ENCODE measurements around the gene WDR48.

The WDR48 gene

DNA sequence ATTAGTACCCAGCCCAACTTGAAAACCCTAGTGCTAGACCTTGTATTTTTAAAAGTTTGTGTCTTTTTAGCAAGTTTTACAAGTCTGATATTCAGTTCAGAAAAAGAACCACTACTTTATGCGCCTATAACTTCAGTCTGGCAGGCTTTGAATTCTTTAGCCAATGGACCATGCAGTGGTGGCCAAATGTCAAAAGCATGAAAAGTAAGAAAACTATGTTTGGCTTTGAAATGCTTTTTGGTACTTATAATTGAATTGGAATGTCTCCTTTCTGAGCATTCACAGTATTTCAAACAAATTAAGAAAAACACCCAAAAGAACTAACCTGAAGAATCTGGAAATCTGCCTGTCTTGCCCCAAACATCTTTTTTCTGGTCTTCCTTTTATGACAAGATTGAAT, 12.8 kb downstream of the WDR48 start:
- no peak for DNase-seq

DNA sequence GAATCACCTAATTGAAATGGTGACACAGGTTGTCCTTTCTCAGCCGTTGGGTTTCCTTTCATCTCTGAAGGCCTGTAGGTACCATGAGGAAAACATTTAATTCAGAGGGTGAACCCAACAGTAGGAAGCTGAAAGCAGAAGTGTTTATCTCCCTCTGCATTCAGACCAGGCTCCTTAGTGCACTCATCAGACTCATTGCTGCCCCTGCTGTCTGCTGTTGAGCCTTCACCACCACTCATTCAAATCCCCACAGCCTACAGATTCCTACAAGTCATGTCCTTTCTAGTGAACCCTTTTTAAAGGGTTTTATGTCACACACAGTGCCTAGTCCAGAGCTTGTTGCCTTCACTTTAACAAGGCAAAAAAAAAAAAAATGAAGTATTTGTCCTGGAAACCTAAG, 13.4 kb downstream of the WDR48 start:
- DNase-seq: no peak

DNA sequence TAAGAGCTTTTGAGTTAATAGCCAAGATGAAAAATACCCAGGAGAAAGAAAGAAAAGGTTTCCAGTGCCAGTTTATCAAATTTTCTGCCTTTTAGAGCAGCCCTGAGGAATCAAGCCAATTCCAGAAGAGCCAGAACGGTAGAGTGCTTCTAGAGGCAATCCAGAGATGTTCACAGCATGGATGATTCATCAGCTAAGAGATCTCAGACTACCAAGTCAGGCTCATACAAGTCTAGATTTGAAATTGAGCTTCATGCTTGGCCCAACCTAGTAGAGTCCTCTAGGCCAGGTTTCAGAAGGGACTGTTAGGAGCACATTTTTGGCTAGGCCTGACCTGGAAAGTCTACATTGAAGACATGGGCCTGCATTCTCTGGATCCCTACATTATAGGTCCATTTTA, 15.5 kb downstream of the WDR48 start:
- DNase-seq: no peak

- DNase-seq: no peak
These were observed 16.7 kb downstream of the WDR48 start for GRCh38 chr3:39068556-39068955.

GRCh38 chr3:39075910-39076309, 24.1 kb downstream of the WDR48 start:
- DNase-seq: no peak

DNA sequence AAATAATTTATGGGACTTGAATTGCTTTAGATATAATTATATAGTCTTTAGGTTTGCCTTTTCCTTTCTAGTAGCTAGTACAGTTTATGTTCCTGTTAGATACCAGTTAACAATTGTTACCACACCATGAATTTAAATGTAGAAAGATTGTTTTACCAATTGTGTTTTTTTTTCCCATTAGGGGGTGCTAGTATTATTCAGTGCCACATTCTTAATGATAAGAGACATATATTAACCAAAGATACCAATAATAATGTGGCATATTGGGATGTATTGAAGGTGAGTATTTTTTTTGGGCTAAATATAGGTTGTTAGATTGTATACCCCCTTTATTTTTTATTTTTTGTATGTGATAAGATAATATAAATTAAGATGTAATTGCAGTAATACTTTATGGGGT, 27.7 kb downstream of the WDR48 start:
- DNase-seq: no peak

DNA sequence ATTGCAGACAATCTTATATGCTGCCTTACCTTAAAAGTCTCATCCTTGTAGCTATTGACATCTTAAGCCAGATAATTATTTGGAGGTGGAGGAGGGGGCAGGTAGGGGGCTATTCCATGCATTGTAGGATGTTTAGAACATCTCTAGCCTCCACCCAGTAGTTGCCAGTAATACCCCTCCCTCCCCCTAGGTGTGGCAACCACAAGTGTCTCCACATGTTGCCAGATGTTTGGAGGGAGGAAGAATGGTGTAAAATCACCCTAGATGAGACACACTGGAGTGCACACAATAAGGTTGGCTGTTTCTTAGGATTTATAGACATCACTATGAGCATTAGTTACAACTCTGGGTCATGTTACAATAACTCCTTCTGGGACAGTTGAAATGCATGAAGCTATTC, 28.2 kb downstream of the WDR48 start:
- no peak for DNase-seq

DNA sequence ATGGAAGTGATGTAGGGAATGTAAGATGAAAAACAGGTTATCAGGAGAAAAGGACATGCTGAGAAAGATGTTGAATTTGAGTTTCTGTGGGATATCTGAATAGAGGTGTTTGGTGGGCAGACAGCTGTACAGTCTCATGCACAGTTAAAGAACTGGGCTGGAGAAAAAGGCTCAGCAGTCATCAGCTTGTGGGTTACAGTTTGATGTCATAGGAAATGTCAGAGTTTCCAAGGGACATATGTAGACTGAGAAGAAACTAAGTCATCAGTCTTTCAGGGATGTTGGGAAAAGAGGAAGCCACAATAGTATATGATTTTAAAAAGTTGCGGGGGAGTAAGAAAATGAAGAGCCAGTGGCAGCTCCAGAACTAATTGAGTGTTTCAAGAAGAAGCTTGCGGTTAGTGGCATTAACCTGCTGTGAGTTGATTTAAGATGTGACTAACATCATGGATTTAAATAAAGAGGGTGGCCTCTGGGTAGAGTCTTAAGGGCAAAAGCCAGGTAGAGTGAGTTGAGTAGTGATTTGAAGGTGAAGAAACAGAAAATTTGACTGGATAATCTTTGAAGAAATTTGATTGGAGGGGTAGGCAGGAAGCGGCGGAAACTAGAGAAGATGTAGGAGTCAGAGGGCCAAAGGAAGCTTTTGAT, 31.0 kb downstream of the WDR48 start:
- DNase-seq: no peak

GRCh38 chr3:39086144-39086543, 34.3 kb downstream of the WDR48 start:
- DNase-seq: no peak

- DNase-seq: no peak
These were observed 36.6 kb downstream of the WDR48 start for GRCh38 chr3:39088456-39088855.

DNA sequence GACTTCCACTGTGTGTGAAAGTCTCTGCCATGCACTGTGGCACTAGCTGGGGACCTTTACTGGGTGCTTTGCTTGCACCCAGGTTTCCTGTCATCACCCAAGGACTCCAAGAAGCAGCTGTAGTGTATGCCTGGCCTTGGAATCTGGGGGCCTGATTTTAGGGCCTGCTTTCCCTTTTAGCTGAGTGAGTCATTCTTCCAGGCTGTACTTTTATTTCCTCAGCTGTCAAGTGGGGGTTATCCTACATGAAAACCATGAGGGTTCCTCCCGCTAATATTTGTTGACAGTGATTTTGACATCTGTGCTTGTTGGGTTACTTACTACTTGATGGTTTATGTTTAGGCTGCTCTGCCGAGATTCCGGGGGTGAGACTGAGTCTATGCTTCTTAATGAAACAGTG, 37.1 kb downstream of the WDR48 start:
- DNase-seq: no peak

- no peak for DNase-seq
These were observed 39.1 kb downstream of the WDR48 start for GRCh38 chr3:39090922-39091321.

- no peak for DNase-seq
These were observed 43.2 kb downstream of the WDR48 start for GRCh38 chr3:39094851-39095677.

DNA sequence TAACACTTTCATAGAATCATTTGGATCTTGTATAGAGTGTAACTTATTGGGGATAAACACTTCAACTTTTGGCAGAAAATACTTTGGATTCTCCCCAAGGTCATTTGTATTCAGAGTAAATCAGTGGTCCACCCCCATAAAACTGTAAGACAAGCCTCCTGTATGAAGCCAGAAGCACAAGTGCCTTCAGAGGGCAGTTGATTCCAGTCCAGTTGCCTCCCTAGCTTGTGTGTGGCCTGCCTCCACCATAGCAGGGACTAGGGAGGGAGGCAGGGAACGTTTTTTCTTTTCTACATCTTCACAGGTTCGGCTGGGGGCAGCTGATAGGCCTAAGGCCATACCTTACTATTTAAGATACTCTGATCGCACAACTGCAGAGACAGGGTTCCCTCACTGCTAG, 44.0 kb downstream of the WDR48 start:
- DNase-seq: no peak

DNA sequence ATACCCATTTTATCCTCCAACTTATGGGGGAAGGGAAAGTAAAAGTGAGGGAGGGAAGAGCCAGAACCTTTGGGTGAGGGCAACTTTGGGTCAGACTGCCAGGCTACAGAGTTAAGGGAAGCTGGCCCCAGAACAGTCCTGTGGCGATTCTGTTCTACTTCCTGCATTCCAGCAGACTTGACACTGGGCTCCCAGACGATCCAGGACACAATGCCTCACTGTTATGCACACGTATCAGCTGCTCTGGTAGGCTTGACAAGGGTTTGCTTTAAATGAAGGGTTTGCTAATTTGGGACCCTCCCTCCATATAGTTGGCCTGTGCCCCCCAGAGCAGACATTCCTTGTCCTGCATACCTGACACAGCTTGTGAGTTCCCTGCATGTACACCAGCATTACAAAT, 45.0 kb downstream of the WDR48 start:
- DNase-seq: no peak

DNA sequence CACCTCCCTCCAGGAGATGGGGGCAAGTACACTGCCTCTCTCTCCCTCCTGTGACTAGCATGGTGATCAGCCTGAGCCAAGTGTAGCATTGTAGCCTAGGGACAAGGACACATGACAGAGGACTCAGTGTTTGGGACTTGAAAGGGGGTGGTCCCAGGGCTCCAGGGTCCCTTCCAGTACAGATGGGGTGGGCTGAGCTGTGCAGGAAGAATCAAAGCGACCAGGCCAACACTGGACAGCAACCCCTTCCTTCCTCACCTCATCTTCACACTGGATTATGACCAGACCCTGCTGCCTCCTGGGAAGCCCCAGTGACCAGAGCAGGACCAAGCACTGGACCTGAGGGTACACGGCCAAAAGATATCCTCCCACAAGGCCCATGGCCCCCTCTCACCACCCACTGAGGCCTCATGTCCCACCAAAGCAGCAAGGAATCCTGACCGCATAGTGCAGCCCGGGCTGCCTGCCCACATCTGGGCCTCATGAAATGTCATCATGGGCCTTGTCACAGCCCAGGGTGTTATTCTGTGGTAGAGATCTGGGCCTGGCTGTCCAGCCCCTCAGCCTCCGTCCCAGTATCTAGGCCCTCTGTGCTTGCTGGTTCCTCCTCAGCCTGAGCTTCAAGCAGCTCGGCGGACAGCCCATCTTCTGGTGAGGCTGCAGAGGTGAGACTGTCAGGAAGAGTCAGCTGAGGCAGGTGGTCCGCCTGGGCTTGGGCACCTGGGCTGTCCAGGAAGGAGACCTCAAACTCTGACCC, 46.1 kb downstream of the WDR48 start:
- no peak for DNase-seq

DNA sequence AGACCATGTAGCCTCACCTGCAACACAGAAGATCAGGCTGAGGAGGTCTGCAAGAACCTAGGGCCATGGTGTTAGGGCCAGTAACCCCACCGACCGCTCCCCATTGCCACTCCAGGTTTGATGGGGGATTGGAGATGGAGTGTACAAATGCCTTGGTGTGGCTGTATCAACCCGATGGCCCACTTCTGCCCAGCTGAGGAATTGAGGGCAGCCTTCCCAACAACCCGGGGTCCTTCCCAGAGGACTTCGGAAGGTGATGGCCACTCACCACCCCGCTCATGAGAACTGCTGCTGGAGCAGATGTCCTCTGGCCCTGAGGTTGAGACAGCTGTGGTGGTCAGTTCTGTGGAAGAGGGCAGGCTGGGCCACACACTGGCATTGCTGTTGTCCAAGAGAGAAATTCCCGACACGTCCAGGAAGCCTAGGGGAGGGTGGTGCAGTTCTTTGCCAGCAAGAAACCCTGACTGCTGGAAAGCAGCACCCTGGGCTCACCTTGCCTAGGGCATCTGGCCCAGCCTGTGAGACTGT, 46.7 kb downstream of the WDR48 start:
- DNase-seq: no peak

GRCh38 chr3:39099242-39099641, 47.4 kb downstream of the WDR48 start:
- no peak for DNase-seq

DNA sequence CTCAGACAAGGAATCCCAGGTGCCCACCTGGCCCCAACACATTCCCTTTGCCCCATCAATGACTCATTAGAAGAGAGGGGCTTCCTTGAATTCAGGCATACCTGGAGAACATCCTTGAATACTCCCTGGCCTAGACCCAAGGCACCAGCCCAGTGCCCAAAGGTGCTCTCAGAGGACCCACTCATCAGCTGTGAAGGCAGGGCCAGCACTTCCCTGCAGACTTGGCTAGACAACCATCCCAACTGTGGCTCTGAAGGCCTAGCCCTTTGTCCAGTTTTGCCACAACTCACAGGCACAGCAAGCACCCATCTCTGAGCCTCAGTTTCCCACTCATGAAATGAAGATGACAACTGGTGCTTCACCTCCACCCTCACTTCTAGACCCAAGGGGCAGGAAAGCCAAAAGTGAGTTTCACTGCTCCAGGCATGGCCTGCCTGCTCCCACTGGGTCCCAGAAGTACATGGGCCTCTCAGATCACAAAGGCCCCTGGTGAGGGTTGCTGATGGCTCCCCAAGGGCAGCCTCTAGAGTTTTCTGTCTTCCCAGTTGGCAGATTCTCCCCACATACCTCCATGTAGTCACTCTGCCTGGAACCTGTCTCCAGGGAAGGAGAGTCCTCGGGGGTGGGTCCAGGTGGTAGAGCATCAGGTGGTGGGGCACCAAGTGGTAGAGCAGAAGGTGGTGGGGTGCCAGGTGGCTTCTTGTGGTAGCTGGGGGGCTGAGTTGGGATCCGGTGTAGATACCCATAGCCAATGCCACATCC, 48.1 kb downstream of the WDR48 start:
- DNase-seq: no peak

DNA sequence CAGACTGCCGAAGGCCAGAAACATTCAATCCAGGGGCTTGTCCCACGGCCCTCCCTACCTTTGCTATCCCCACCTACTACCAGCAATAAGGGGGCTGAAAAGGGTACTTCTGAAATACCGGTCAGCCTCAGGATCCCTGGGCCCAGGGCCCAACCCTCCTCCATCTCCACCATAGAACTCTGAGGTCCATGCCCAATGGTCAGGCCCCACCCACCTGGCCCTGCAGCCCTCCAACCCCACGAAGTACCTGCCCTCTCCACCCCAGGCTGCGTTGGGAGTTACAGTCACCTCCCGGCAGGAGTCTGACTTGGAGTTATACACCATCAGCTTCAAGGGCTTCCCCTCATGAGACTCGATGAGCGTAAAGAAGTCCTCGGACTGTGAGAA, 48.7 kb downstream of the WDR48 start:
- no peak for DNase-seq

DNA sequence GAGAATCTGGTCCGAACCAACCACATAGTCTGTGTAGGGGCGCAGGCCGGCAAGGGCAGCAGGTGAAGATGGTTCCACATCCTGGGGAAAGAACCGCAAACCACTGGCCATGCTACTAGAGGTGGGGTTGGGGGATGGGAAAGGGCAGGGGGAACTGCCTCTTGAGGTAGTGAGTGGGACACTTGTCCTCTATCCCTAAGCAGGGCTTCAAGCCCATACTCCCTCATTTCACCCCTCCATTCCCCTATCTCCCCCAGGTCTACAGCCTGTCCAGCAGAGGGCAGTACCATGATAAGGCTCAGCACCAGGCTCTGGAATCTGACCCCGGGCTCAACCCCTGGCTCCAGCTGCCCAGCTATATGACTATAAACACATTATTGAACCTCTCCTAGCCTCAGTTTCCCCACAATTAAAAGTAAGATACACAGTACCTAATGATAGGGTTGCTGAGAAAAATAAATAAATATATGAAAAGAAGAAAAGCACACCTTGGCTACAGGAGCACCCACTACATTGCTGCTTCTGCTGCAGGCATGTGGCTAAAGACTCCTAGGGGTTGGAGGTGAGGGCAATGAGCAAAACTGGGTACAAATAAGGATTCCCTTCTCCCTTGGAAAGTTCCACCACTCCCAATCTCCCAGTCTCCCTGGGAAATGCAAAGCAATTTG, 49.3 kb downstream of the WDR48 start:
- DNase-seq: peak; percentile 23 to 39
